Transverse colon (tissue), 4 donors: Measurements from ENCODE around the gene XRCC6. TPM values are rescaled to one million over a fixed set of nuclear protein-coding genes. Genes with fewer than 3 reads are reported as not detected.
"Not testable (repeated sequence)": the region's sequence is repeated elsewhere in the genome, so short reads cannot be mapped to it uniquely, and the experiment has no call there.

ENCODE experiments used
- DNase-seq: peaks from one replicate; pipeline ENCODE4 v3.0.0-alpha.2; 2019
- H3K27ac ChIP-seq, 4 donors: fragments of 200-600 bp; sonication (generic); 2 replicates each; pipeline ENCODE4 v1.5.1; 2016 to 2018; ENCODE audit warnings: inconsistent platforms in 4 of 4
- H3K27me3 ChIP-seq: fragments of 200-600 bp; sonication (generic); 2 replicates; pipeline ENCODE4 v1.5.1; 2017; ENCODE audit warnings: inconsistent platforms
- H3K36me3 ChIP-seq, 4 donors: fragments of 200-600 bp; sonication (generic); 2 replicates each; pipeline ENCODE4 v1.5.1; 2017 to 2019; ENCODE audit warnings: inconsistent platforms in 4 of 4
- H3K4me1 ChIP-seq, 4 donors: fragments of 200-600 bp; sonication (generic); 2 replicates each; pipeline ENCODE4 v1.5.1; 2017 to 2020; ENCODE audit warnings: inconsistent platforms in 4 of 4
- H3K4me3 ChIP-seq, 4 donors: fragments of 200-600 bp; sonication (generic); 1 replicate in 1 of 4; 2 replicates in 3 of 4; pipeline versions ENCODE4 v1.5.1 to v1.6.1; 2017 to 2019; ENCODE audit warnings: inconsistent platforms in 4 of 4
- H3K9me3 ChIP-seq, 2 donors: fragments of 200-600 bp; sonication (generic); 2 replicates each; pipeline ENCODE4 v1.5.1; 2017 to 2019; ENCODE audit warnings: inconsistent platforms in 2 of 2
- EP300 ChIP-seq: sonication (generic); formaldehyde crosslinking; IDR thresholded peaks from one replicate; pipeline ENCODE4 v1.6.1; 2017; ENCODE audit warnings: antibody characterized with exemption, low read depth
- POLR2A ChIP-seq: fragments of 450-650 bp; IDR thresholded peaks from one replicate; pipeline ENCODE4 v1.6.1; 2016; ENCODE audit warnings: antibody characterized with exemption, mild to moderate bottlenecking, moderate library complexity
- POLR2AphosphoS5 ChIP-seq, 3 donors: sonication (generic); formaldehyde crosslinking; IDR thresholded peaks; one replicate each; pipeline ENCODE4 v1.6.1; 2016; ENCODE audit warnings: antibody characterized with exemption in 3 of 3
- WGBS, 2 donors: methylation state at CpG; one replicate each; pipeline ENCODE4 v1.1.5; 2018; ENCODE audit warnings: low coverage in 1 of 2; 5-methylcytosine and 5-hydroxymethylcytosine counted together
- in situ Hi-C, 4 donors: fragments of 200-750 bp; cut with MboI; loops; one replicate each; pipeline versions ENCODE4 v1.15.0 to v1.15.1; 2017; ENCODE audit warnings: low sequenced_read_pairs in 3 of 4, low pct_ligation_motif_present in 1 of 4, low pct_unique_long_range_greater_than_20kb in 1 of 4
- intact Hi-C: fragments of 100-400 bp; cut with DNase I; formaldehyde crosslinking; loops from one replicate; pipeline ENCODE4 v1.15.1; 2023; ENCODE audit warnings: low total_unique reads
- total RNA-seq, 4 donors: library from RNA; depleted of rRNA; stranded (reverse); fragments of >200 nt; gene quantifications; one replicate each; pipeline ENCODE4 v1.1.0, GENCODE V29; 2016
- TF ChIP-seq, protein P1 (sequence below), 5 experiments: fragments of 200-600 bp in 3 of 5; fragments of 450-650 bp in 2 of 5; sonication (generic) in 3 of 5; IDR thresholded peaks; 1 replicate in 2 of 5; 2 replicates in 3 of 5; pipeline ENCODE4 v1.5.1; 2016 to 2017; ENCODE audit warnings: antibody characterized with exemption in 5 of 5, inconsistent platforms in 3 of 5, mild to moderate bottlenecking in 2 of 5, moderate library complexity in 1 of 5

XRCC6 gene
- total RNA-seq, 4 donors from 2014 or later: 56.5 to 145 (median 126) TPM

DNA sequence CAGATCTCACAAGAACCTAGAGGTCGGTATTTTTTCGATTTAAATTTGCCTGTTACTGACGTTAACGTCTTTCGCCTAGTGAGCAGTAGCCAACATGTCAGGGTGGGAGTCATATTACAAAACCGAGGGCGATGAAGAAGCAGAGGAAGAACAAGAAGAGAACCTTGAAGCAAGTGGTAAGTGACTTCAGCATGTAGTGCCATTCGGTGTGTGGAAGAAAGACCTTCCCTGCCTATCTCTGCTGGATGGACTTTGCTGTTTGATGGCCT lies 750 bp downstream of the XRCC6 start:
- H3K27ac ChIP-seq: peak overlapping the region; percentile 91 to 98 (median 96)
- intact Hi-C loops (loop anchor here (5.0 kb wide), 1 partner anchor 225 kb away; no protein-coding TSS in a partner anchor), in situ Hi-C loops (no loop called here)
- H3K4me1 ChIP-seq: peaks cover 17 to 47% (median 25%) of the 10 kb centered on the region in 4 donors
- no peaks in the 10 kb centered on the region for H3K27me3 ChIP-seq
- no peaks in the 10 kb centered on the region for H3K9me3 ChIP-seq
- TF ChIP-seq POLR2AphosphoS5 (IDR thresholded peaks at IDR 0.05): no peak
- TF ChIP-seq, protein P1, sequence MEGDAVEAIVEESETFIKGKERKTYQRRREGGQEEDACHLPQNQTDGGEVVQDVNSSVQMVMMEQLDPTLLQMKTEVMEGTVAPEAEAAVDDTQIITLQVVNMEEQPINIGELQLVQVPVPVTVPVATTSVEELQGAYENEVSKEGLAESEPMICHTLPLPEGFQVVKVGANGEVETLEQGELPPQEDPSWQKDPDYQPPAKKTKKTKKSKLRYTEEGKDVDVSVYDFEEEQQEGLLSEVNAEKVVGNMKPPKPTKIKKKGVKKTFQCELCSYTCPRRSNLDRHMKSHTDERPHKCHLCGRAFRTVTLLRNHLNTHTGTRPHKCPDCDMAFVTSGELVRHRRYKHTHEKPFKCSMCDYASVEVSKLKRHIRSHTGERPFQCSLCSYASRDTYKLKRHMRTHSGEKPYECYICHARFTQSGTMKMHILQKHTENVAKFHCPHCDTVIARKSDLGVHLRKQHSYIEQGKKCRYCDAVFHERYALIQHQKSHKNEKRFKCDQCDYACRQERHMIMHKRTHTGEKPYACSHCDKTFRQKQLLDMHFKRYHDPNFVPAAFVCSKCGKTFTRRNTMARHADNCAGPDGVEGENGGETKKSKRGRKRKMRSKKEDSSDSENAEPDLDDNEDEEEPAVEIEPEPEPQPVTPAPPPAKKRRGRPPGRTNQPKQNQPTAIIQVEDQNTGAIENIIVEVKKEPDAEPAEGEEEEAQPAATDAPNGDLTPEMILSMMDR (IDR thresholded peaks at IDR 0.05): no peak
- no peak for TF ChIP-seq EP300
- no peak for TF ChIP-seq POLR2A
- H3K36me3 ChIP-seq: peaks cover 0 to 38% (median 17%) of the 10 kb centered on the region in 4 donors
- WGBS, 2 donors: 2 to 6% methylated on average over 8 of the region's 8 CpGs
- H3K4me3 ChIP-seq: peak overlapping the region; percentile 31 to 94 (median 74)
- DNase-seq: no peak

DNA sequence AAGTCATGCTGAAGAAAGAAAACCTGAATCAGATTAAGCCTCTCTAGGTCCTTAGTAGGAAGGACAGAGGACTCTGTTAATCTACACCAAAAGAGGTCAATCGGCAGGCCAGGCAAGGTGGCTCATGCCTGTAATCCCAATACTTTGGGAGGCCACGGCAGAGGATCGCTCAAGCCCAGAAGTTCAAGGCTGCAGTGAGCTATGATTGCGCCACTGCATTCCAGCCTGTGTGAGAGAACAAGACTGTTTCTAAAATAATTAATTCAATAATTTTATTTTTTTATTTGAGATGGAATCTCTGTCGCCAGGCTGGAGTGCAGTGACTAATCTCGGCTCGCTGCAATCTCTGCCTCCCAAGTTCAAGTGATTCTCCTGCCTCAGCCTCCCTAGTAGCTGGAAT lies 4.5 kb downstream of the XRCC6 start:
- TF ChIP-seq, protein P1 (IDR thresholded peaks at IDR 0.05): no peak
- TF ChIP-seq POLR2AphosphoS5 (IDR thresholded peaks at IDR 0.05) (no peak), POLR2A (no peak), EP300 (no peak)
- intact Hi-C loops: no loop called here
- H3K27me3 ChIP-seq: no peaks in the 10 kb centered on the region
- no peaks in the 10 kb centered on the region for H3K9me3 ChIP-seq
- H3K36me3 ChIP-seq: peaks cover 0 to 72% (median 32%) of the 10 kb centered on the region in 4 donors
- no peak overlapping the region for H3K4me3 ChIP-seq
- 94 to 97% methylated on average over 7 of the region's 7 CpGs for WGBS, 2 donors
- DNase-seq: no peak
- H3K4me1 ChIP-seq: peaks cover 7 to 19% (median 8%) of the 10 kb centered on the region in 4 donors
- in situ Hi-C loops: no loop called here
- no peak overlapping the region for H3K27ac ChIP-seq

DNA sequence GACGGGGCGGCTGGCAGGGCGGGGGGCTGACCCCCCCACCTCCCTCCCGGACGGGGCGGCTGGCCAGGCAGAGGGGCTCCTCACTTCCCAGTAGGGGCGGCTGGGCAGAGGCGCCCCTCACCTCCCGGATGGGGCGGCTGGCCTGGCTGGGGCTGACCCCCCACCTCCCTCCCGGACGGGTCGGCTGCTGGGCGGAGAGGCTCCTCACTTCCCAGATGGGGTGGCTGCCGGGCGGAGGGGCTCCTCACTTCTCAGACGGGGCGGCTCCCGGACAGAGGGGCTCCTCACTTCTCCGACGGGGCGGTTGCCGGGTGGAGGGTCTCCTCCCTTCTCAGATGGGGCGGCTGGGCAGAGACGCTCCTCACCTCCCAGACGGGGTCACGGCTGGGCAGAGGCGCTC lies 10.0 kb downstream of the XRCC6 start:
- in situ Hi-C loops, H3K4me3 ChIP-seq, DNase-seq, H3K9me3 ChIP-seq, H3K27me3 ChIP-seq, H3K4me1 ChIP-seq, intact Hi-C loops, H3K27ac ChIP-seq: not testable (repeated sequence)
- WGBS, 2 donors: no CpG with 5 or more reads among the region's 28 CpGs
- peaks cover 0 to 60% (median 28%) of the 10 kb centered on the region in 4 donors for H3K36me3 ChIP-seq

DNA sequence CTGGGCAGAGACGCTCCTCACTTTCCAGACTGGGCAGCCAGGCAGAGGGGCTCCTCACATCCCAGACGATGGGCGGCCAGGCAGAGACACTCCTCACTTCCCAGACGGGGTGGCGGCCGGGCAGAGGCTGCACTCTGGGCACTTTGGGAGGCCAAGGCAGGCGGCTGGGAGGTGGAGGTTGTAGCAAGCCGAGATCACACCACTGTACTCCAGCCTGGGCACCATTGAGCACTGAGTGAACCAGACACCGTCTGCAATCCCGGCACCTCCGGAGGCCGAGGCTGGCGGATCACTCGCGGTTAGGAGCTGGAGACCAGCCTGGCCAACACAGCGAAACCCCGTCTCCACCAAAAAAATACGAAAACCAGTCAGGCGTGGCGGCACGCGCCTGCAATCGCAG lies 10.5 kb downstream of the XRCC6 start:
- in situ Hi-C loops, H3K9me3 ChIP-seq, intact Hi-C loops, DNase-seq, H3K4me1 ChIP-seq, H3K4me3 ChIP-seq, H3K27ac ChIP-seq, H3K27me3 ChIP-seq: not testable (repeated sequence)
- 100% methylated on average over 8 of the region's 23 CpGs; no CpG with 5 or more reads in 1 of the 2 donors for WGBS, 2 donors
- H3K36me3 ChIP-seq: peaks cover 0 to 60% (median 28%) of the 10 kb centered on the region in 4 donors

DNA sequence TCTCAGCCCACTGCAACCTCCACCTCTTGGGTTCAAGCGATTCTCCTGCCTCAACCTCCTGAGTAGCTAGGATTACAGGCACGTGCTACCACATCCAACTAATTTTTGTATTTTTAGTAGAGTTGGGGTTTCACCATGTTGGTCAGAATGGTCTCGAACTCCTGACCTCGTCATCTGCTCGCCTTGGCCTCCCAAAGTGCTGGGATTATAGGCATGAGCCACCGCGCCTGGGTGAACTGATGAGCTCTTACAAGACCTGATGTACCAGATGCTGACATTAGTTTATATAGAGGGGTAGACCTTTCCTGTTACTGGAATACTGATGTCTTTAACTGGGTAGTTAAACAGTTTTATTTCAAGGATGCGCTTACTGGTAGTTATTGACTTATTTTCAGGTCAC lies 13.5 kb downstream of the XRCC6 start:
- H3K4me3 ChIP-seq, DNase-seq, H3K27ac ChIP-seq, H3K9me3 ChIP-seq, in situ Hi-C loops, H3K27me3 ChIP-seq, intact Hi-C loops, H3K4me1 ChIP-seq: not testable (repeated sequence)
- H3K36me3 ChIP-seq: peaks cover 0 to 48% (median 24%) of the 10 kb centered on the region in 4 donors
- WGBS, 2 donors: 94 to 100% methylated on average over 2 to 8 of the region's 8 CpGs

DNA sequence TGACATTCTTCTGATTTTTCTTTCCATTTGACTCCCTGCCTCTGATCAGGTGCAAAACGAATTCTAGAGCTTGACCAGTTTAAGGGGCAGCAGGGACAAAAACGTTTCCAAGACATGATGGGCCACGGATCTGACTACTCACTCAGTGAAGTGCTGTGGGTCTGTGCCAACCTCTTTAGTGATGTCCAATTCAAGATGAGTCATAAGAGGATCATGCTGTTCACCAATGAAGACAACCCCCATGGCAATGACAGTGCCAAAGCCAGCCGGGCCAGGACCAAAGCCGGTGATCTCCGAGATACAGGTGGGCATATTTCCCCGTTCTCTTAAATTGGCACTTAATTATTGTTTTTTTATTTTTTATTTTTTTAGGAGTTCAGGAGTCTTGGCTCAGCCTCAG lies 15.4 kb downstream of the XRCC6 start:
- in situ Hi-C loops: no loop called here
- Histone ChIP-seq H3K4me1 (peaks cover 0 to 3% (median 0%) of the 10 kb centered on the region in 4 donors), H3K27me3 (no peaks in the 10 kb centered on the region), H3K27ac (peak overlapping the region in 1 of 4 donors; percentile 11), H3K36me3 (peaks cover 0 to 53% (median 26%) of the 10 kb centered on the region in 4 donors), H3K9me3 (no peaks in the 10 kb centered on the region), H3K4me3 (no peak overlapping the region)
- TF ChIP-seq, protein P1 (IDR thresholded peaks at IDR 0.05): no peak
- no peak for TF ChIP-seq POLR2AphosphoS5 (IDR thresholded peaks at IDR 0.05)
- no peak for TF ChIP-seq EP300
- no peak for TF ChIP-seq POLR2A
- intact Hi-C loops: no loop called here
- no peak for DNase-seq
- 75 to 80% methylated on average over 5 to 7 of the region's 7 CpGs for WGBS, 2 donors

DNA sequence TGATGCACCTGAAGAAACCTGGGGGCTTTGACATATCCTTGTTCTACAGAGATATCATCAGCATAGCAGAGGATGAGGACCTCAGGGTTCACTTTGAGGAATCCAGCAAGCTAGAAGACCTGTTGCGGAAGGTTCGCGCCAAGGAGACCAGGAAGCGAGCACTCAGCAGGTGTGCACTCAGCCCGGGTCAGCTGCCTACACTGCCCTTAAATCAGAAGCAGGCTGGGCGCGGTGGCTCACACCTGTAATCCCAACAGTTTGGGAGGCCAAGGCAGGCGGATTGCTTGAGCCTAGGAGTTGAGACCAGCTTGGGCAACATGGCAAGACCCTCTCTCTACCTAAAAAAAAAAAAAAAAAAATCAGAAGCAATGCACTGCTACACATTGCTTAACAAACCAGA lies 16.5 kb downstream of the XRCC6 start:
- DNase-seq, in situ Hi-C loops, H3K4me3 ChIP-seq, H3K27ac ChIP-seq, intact Hi-C loops, H3K4me1 ChIP-seq, H3K9me3 ChIP-seq, H3K27me3 ChIP-seq: not testable (repeated sequence)
- 97% methylated on average over 8 of the region's 8 CpGs; no CpG with 5 or more reads in 1 of the 2 donors for WGBS, 2 donors
- peaks cover 0 to 62% (median 32%) of the 10 kb centered on the region in 4 donors for H3K36me3 ChIP-seq
